Transverse colon (tissue), 4 donors: ENCODE measurements around the gene SLC35F3. TPM values are rescaled to one million over a fixed set of nuclear protein-coding genes. Genes with fewer than 3 reads are reported as not detected.

Source experiments
- DNase-seq: peaks from one replicate; pipeline ENCODE4 v3.0.0-alpha.2; 2019
- H3K27ac ChIP-seq, 4 donors: fragments of 200-600 bp; sonication (generic); 2 replicates each; pipeline ENCODE4 v1.5.1; 2016 to 2018; ENCODE audit warnings: inconsistent platforms in 4 of 4
- H3K27me3 ChIP-seq: fragments of 200-600 bp; sonication (generic); 2 replicates; pipeline ENCODE4 v1.5.1; 2017; ENCODE audit warnings: inconsistent platforms
- H3K36me3 ChIP-seq, 4 donors: fragments of 200-600 bp; sonication (generic); 2 replicates each; pipeline ENCODE4 v1.5.1; 2017 to 2019; ENCODE audit warnings: inconsistent platforms in 4 of 4
- H3K4me1 ChIP-seq, 4 donors: fragments of 200-600 bp; sonication (generic); 2 replicates each; pipeline ENCODE4 v1.5.1; 2017 to 2020; ENCODE audit warnings: inconsistent platforms in 4 of 4
- H3K4me3 ChIP-seq, 4 donors: fragments of 200-600 bp; sonication (generic); 1 replicate in 1 of 4; 2 replicates in 3 of 4; pipeline versions ENCODE4 v1.5.1 to v1.6.1; 2017 to 2019; ENCODE audit warnings: inconsistent platforms in 4 of 4
- H3K9me3 ChIP-seq, 2 donors: fragments of 200-600 bp; sonication (generic); 2 replicates each; pipeline ENCODE4 v1.5.1; 2017 to 2019; ENCODE audit warnings: inconsistent platforms in 2 of 2
- EP300 ChIP-seq: sonication (generic); formaldehyde crosslinking; IDR thresholded peaks from one replicate; pipeline ENCODE4 v1.6.1; 2017; ENCODE audit warnings: antibody characterized with exemption, low read depth
- POLR2A ChIP-seq: fragments of 450-650 bp; IDR thresholded peaks from one replicate; pipeline ENCODE4 v1.6.1; 2016; ENCODE audit warnings: antibody characterized with exemption, mild to moderate bottlenecking, moderate library complexity
- POLR2AphosphoS5 ChIP-seq, 3 donors: sonication (generic); formaldehyde crosslinking; IDR thresholded peaks; one replicate each; pipeline ENCODE4 v1.6.1; 2016; ENCODE audit warnings: antibody characterized with exemption in 3 of 3
- WGBS, 2 donors: methylation state at CpG; one replicate each; pipeline ENCODE4 v1.1.5; 2018; ENCODE audit warnings: low coverage in 1 of 2; 5-methylcytosine and 5-hydroxymethylcytosine counted together
- in situ Hi-C, 4 donors: fragments of 200-750 bp; cut with MboI; loops; one replicate each; pipeline versions ENCODE4 v1.15.0 to v1.15.1; 2017; ENCODE audit warnings: low sequenced_read_pairs in 3 of 4, low pct_ligation_motif_present in 1 of 4, low pct_unique_long_range_greater_than_20kb in 1 of 4
- intact Hi-C: fragments of 100-400 bp; cut with DNase I; formaldehyde crosslinking; loops from one replicate; pipeline ENCODE4 v1.15.1; 2023; ENCODE audit warnings: low total_unique reads
- total RNA-seq, 4 donors: library from RNA; depleted of rRNA; stranded (reverse); fragments of >200 nt; gene quantifications; one replicate each; pipeline ENCODE4 v1.1.0, GENCODE V29; 2016
- TF ChIP-seq, protein P1 (sequence below), 5 experiments: fragments of 200-600 bp in 3 of 5; fragments of 450-650 bp in 2 of 5; sonication (generic) in 3 of 5; IDR thresholded peaks; 1 replicate in 2 of 5; 2 replicates in 3 of 5; pipeline ENCODE4 v1.5.1; 2016 to 2017; ENCODE audit warnings: antibody characterized with exemption in 5 of 5, inconsistent platforms in 3 of 5, mild to moderate bottlenecking in 2 of 5, moderate library complexity in 1 of 5

SLC35F3 gene
- total RNA-seq, 4 donors from 2014 or later: not detected

DNA sequence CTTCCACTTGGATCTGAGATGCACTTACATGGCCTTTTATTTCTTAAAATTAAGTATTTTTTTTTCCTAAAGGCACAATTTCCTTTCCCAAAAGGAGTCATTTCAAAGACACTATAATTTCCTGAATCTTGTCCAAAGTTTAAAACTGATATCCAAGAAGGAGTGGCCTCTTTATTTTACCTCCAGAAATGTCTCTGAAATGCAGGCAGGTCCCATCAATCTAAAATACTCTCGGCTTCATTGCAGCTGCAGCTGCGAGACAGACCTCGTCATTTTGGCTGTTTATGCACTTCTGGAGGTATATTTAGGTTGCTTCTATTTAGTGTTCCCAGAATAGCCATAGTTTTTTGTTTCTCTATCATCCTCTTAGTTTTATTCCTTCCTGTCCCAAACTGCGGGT is 296.1 kb downstream of the SLC35F3 start:
- in situ Hi-C loops (no loop called here), intact Hi-C loops (no loop called here)
- no peaks in the 10 kb centered on the region for H3K4me1 ChIP-seq
- TF ChIP-seq POLR2A: no peak
- TF ChIP-seq POLR2AphosphoS5 (IDR thresholded peaks at IDR 0.05): no peak
- no peak for TF ChIP-seq EP300
- TF ChIP-seq, protein P1, sequence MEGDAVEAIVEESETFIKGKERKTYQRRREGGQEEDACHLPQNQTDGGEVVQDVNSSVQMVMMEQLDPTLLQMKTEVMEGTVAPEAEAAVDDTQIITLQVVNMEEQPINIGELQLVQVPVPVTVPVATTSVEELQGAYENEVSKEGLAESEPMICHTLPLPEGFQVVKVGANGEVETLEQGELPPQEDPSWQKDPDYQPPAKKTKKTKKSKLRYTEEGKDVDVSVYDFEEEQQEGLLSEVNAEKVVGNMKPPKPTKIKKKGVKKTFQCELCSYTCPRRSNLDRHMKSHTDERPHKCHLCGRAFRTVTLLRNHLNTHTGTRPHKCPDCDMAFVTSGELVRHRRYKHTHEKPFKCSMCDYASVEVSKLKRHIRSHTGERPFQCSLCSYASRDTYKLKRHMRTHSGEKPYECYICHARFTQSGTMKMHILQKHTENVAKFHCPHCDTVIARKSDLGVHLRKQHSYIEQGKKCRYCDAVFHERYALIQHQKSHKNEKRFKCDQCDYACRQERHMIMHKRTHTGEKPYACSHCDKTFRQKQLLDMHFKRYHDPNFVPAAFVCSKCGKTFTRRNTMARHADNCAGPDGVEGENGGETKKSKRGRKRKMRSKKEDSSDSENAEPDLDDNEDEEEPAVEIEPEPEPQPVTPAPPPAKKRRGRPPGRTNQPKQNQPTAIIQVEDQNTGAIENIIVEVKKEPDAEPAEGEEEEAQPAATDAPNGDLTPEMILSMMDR (IDR thresholded peaks at IDR 0.05): no peak
- no peaks in the 10 kb centered on the region for H3K36me3 ChIP-seq
- H3K27me3 ChIP-seq: no peaks in the 10 kb centered on the region
- H3K9me3 ChIP-seq: peaks cover 0 to 6% of the 10 kb centered on the region in 2 donors
- no peak overlapping the region for H3K27ac ChIP-seq
- no peak overlapping the region for H3K4me3 ChIP-seq
- no peak for DNase-seq
- 39 to 61% methylated on average over 4 of the region's 4 CpGs for WGBS, 2 donors

DNA sequence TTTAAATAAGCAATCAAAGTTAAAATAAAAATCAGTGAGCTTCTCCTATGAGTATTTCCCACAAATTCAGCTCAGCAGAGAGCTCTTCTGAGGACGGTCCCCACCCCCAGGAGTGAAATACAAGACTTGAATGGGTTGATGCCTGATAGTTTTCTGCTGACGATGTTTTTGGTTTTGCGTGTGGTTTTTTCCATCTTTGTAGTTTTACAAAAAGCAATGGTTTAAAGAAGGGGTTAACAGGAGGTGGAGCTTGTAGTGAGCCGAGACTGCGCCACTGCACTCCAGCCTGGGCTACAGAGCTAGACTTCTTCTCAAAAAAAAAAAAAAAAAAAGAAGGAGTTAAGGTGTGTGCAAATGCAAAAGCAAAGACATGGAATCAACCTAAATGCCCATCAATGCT is 297.1 kb downstream of the SLC35F3 start:
- TF ChIP-seq POLR2A (no peak), POLR2AphosphoS5 (IDR thresholded peaks at IDR 0.05) (no peak), EP300 (no peak)
- TF ChIP-seq, protein P1 (IDR thresholded peaks at IDR 0.05): no peak
- intact Hi-C loops (no loop called here), in situ Hi-C loops (no loop called here)
- no peak for DNase-seq
- no peak overlapping the region for H3K27ac ChIP-seq
- no peaks in the 10 kb centered on the region for H3K27me3 ChIP-seq
- WGBS, 2 donors: 67 to 73% methylated on average over 4 to 5 of the region's 5 CpGs
- H3K4me3 ChIP-seq: no peak overlapping the region
- H3K36me3 ChIP-seq: no peaks in the 10 kb centered on the region
- H3K4me1 ChIP-seq: no peaks in the 10 kb centered on the region
- H3K9me3 ChIP-seq: peaks cover 0 to 6% of the 10 kb centered on the region in 2 donors

DNA sequence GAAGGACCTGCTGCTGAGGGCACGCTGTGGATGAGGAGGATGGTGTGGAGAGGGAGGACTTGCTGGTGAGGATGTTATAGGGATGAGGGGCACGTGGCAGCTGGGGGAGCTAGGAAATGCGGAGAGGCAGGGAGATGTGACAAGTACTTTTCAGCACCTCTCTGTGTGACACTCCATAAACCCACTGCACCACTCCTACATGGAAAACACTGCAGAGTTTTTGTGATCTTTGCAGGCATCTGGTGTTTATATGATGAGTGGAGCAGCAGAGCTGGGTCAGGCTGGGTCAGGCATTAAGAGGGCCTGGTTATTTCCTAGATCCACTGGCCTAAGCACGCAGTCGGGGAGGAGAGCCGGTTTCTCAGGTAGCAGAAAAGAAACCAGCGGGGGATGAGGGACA is 301.5 kb downstream of the SLC35F3 start:
- H3K4me1 ChIP-seq: no peaks in the 10 kb centered on the region
- WGBS, 2 donors: 45 to 47% methylated on average over 2 to 7 of the region's 7 CpGs
- intact Hi-C loops: no loop called here
- no peak for TF ChIP-seq EP300
- TF ChIP-seq POLR2A: no peak
- no peak for TF ChIP-seq POLR2AphosphoS5 (IDR thresholded peaks at IDR 0.05)
- TF ChIP-seq, protein P1 (IDR thresholded peaks at IDR 0.05): no peak
- H3K9me3 ChIP-seq: no peaks in the 10 kb centered on the region
- no peaks in the 10 kb centered on the region for H3K36me3 ChIP-seq
- H3K27me3 ChIP-seq: no peaks in the 10 kb centered on the region
- no peak overlapping the region for H3K27ac ChIP-seq
- no peak overlapping the region for H3K4me3 ChIP-seq
- no peak for DNase-seq
- in situ Hi-C loops: no loop called here

DNA sequence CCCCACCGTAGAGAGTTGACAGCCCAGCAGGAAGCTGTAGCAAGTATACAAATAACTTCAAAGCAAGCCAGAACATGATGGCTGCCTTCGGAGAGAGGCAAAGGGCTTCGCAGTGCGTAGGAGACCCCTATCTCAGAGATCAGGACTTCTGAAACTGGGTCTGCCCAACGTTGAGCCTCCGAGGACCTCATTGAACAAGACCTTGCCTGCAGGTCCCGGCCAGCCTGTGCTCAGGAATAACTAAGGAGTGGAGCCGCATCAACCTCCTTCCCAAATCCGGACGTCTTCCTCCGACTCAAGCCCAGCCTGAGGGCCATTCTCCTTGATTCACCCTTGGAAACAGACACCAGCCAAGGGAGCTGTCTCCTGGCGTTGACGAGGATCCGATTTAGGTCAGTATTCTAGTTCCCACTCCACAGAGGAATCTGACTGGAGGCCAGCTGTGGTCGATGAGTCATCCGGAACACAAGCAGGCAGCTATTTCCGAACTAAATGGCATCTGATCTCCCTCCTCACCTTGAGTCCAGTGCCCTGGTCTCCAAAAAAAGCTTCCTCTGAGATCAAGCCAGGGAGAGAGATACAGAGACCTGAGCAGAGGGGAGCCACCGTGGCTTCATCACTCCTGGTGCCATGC is 302.3 kb downstream of the SLC35F3 start:
- no peaks in the 10 kb centered on the region for H3K4me1 ChIP-seq
- 79% methylated on average over 18 of the region's 18 CpGs; no CpG with 5 or more reads in 1 of the 2 donors for WGBS, 2 donors
- H3K4me3 ChIP-seq: no peak overlapping the region
- TF ChIP-seq EP300 (no peak), POLR2A (no peak), POLR2AphosphoS5 (IDR thresholded peaks at IDR 0.05) (no peak)
- TF ChIP-seq, protein P1 (IDR thresholded peaks at IDR 0.05): no peak
- no peaks in the 10 kb centered on the region for H3K9me3 ChIP-seq
- H3K27me3 ChIP-seq: peaks cover under 1% of the 10 kb centered on the region
- no peaks in the 10 kb centered on the region for H3K36me3 ChIP-seq
- intact Hi-C loops: no loop called here
- in situ Hi-C loops: no loop called here
- no peak overlapping the region for H3K27ac ChIP-seq
- DNase-seq: no peak
